PC-9 (cell line): ENCODE data around the gene RBM24.
"Not testable (repeated sequence)": the region's sequence is repeated elsewhere in the genome, so short reads cannot be mapped to it uniquely, and the experiment has no call there.

Experiments used
- EZH2 ChIP-seq: fragments of 200-600 bp; sonication (generic); IDR thresholded peaks from 2 replicates; pipeline ENCODE4 v1.8.0; 2017; ENCODE audit warnings: antibody characterized with exemption, low read depth
- TF ChIP-seq, protein P1 (sequence below): fragments of 200-600 bp; sonication (generic); conservative IDR thresholded peaks from 2 replicates; pipeline ENCODE4 v1.6.1; 2017; ENCODE audit warnings: mixed run types, antibody characterized with exemption, mild to moderate bottlenecking, moderate library complexity

- TF ChIP-seq EZH2, result not testable (repeated sequence)
- TF ChIP-seq, protein P1, sequence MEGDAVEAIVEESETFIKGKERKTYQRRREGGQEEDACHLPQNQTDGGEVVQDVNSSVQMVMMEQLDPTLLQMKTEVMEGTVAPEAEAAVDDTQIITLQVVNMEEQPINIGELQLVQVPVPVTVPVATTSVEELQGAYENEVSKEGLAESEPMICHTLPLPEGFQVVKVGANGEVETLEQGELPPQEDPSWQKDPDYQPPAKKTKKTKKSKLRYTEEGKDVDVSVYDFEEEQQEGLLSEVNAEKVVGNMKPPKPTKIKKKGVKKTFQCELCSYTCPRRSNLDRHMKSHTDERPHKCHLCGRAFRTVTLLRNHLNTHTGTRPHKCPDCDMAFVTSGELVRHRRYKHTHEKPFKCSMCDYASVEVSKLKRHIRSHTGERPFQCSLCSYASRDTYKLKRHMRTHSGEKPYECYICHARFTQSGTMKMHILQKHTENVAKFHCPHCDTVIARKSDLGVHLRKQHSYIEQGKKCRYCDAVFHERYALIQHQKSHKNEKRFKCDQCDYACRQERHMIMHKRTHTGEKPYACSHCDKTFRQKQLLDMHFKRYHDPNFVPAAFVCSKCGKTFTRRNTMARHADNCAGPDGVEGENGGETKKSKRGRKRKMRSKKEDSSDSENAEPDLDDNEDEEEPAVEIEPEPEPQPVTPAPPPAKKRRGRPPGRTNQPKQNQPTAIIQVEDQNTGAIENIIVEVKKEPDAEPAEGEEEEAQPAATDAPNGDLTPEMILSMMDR, result not testable (repeated sequence)
Measured at GRCh38 chr6:17320266-17320665, 39.1 kb downstream of the RBM24 start.
